Prostate gland (tissue), 2 donors: Measurements from ENCODE around the gene VPS37D. TPM values are rescaled to one million over a fixed set of nuclear protein-coding genes. Genes with fewer than 3 reads are reported as not detected.

Experiments
- DNase-seq: peaks from one replicate; pipeline ENCODE4 v3.0.0-alpha.2; 2019; ENCODE audit warnings: low spot score
- H3K27ac ChIP-seq, 2 donors: fragments of 200-600 bp; sonication (generic); 2 replicates each; pipeline ENCODE4 v1.5.1; 2017 to 2019
- H3K27me3 ChIP-seq: fragments of 200-600 bp; sonication (generic); replicated peaks from 2 replicates; pipeline ENCODE4 v1.5.1; 2019; ENCODE audit not compliant: insufficient read depth
- H3K36me3 ChIP-seq, 2 donors: fragments of 200-600 bp; sonication (generic); 1 replicate in 1 of 2; 2 replicates in 1 of 2; pipeline versions ENCODE4 v1.5.1 to v1.8.1; 2017 to 2019
- H3K4me1 ChIP-seq: fragments of 200-600 bp; sonication (generic); replicated peaks from 2 replicates; pipeline ENCODE4 v1.5.1; 2019
- H3K4me3 ChIP-seq, 2 donors: fragments of 200-600 bp; sonication (generic); 2 replicates each; pipeline ENCODE4 v1.5.1; 2017 to 2019
- H3K9me3 ChIP-seq: fragments of 200-600 bp; sonication (generic); 2 replicates; pipeline ENCODE4 v1.5.1; 2017
- POLR2A ChIP-seq: fragments of 450-650 bp; IDR thresholded peaks from one replicate; pipeline ENCODE4 v1.6.1; 2016; ENCODE audit warnings: antibody characterized with exemption, mild to moderate bottlenecking
- POLR2AphosphoS5 ChIP-seq: sonication (generic); formaldehyde crosslinking; IDR thresholded peaks from one replicate; pipeline ENCODE4 v1.6.1; 2017; ENCODE audit warnings: antibody characterized with exemption
- WGBS: methylation state at CpG from one replicate; pipeline ENCODE4 v1.1.5; 2018; 5-methylcytosine and 5-hydroxymethylcytosine counted together
- intact Hi-C: fragments of 100-400 bp; cut with DNase I; formaldehyde crosslinking; loops from one replicate; pipeline ENCODE4 v1.14.2; 2022
- total RNA-seq, 2 donors: library from RNA; depleted of rRNA; stranded (reverse); fragments of >200 nt; gene quantifications; one replicate each; pipeline ENCODE4 v1.1.0, GENCODE V29; 2016
- TF ChIP-seq, protein P1 (sequence below), 4 experiments: fragments of 200-600 bp in 2 of 4; fragments of 450-650 bp in 2 of 4; sonication (generic) in 2 of 4; IDR thresholded peaks; 1 replicate in 3 of 4; 2 replicates in 1 of 4; pipeline ENCODE4 v1.5.1; 2016 to 2019; ENCODE audit warnings: antibody characterized with exemption in 4 of 4, mild to moderate bottlenecking in 2 of 4, moderate library complexity in 2 of 4

The VPS37D gene
- total RNA-seq, 2 donors from 2014 or later = 6.0 to 19.5 TPM

DNA sequence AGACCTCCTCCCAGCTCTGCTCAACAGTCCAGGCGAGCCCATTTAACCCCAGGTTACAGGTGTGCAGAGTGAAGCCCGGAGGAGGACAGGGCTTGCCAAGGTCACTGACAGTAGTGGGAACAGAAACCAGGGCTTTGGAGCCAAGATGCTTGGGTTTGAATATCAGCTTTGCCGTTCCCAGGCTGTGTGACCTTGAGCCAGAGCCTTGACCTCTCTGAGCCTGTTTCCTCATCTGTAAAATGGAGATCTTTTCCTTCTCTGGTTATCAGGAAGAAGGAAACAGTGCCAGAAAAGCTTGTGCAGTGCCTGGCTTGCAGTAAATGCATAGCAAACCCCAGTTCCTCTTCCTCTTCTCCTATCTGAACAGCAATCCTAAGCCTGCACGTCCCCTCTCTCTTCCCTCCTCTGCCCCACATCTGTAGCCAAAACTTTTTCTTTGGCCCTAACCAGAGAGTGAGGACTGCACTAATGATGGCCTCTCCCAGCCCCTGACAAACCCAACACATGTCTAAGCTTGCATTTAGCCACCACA, 21.9 kb upstream of the VPS37D start:
- H3K4me1 ChIP-seq = no peaks in the 10 kb centered on the region
- intact Hi-C loops = no loop called here
- no peak overlapping the region for H3K27ac ChIP-seq
- no peak overlapping the region for H3K4me3 ChIP-seq
- no peak for DNase-seq
- peaks cover 3% of the 10 kb centered on the region for H3K27me3 ChIP-seq
- no peaks in the 10 kb centered on the region for H3K36me3 ChIP-seq
- TF ChIP-seq POLR2A (no peak), POLR2AphosphoS5 (no peak)
- TF ChIP-seq, protein P1, sequence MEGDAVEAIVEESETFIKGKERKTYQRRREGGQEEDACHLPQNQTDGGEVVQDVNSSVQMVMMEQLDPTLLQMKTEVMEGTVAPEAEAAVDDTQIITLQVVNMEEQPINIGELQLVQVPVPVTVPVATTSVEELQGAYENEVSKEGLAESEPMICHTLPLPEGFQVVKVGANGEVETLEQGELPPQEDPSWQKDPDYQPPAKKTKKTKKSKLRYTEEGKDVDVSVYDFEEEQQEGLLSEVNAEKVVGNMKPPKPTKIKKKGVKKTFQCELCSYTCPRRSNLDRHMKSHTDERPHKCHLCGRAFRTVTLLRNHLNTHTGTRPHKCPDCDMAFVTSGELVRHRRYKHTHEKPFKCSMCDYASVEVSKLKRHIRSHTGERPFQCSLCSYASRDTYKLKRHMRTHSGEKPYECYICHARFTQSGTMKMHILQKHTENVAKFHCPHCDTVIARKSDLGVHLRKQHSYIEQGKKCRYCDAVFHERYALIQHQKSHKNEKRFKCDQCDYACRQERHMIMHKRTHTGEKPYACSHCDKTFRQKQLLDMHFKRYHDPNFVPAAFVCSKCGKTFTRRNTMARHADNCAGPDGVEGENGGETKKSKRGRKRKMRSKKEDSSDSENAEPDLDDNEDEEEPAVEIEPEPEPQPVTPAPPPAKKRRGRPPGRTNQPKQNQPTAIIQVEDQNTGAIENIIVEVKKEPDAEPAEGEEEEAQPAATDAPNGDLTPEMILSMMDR (IDR thresholded peaks at IDR 0.05) = no peak
- no peaks in the 10 kb centered on the region for H3K9me3 ChIP-seq
- 70% methylated on average over 4 of the region's 4 CpGs for WGBS

DNA sequence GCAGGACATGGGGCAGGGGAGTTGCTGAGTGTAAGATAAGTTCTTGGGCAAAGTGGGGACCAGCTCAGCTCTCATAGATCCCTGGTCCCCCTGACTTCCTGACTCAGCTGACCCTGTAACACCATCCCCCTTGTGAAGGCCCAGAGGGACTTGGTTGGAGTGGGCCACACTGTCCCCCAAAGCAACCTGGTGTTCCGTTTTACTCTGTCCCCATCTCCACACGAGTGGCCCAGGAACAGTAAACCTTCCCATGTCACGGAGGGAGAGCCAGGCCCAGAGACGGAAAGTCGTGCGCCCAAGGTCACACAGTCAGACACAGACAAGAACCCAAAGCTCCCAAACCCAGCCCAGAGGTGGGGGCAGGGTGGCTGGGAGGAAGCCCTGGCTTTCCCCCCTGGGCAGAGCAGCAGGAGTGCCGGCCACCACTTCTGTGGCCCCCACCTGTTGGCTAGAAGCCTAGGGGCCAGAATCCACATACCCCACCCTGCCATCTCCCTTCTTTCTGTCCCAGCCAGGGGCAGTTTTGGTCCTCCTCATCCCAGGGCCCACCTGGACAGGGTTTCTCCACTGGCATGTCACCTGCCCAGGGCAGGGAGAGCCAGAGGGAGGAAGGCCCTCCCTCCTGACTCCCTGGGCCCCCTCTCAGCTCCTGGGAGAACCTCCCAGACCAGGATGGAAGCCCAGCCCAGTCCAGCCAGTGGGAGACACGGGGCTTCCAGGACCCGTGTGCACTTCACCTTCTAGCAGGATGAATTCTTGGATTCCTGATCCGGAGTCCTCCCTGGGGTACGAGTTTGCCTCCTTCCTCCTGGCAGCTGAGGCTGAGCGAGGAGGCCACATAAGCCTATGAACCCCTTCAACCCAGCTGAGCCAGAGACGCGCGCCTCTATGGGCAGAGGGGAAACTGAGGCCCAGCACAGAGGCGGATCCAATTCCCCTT, 20.6 kb upstream of the VPS37D start:
- intact Hi-C loops = no loop called here
- no peaks in the 10 kb centered on the region for H3K36me3 ChIP-seq
- H3K27me3 ChIP-seq = peaks cover 3% of the 10 kb centered on the region
- H3K27ac ChIP-seq = no peak overlapping the region
- TF ChIP-seq, protein P1 (IDR thresholded peaks at IDR 0.05) = no peak
- TF ChIP-seq POLR2A (no peak), POLR2AphosphoS5 (no peak)
- no peak for DNase-seq
- WGBS = 61% methylated on average over 16 of the region's 16 CpGs
- H3K4me1 ChIP-seq = no peaks in the 10 kb centered on the region
- no peaks in the 10 kb centered on the region for H3K9me3 ChIP-seq
- no peak overlapping the region for H3K4me3 ChIP-seq

DNA sequence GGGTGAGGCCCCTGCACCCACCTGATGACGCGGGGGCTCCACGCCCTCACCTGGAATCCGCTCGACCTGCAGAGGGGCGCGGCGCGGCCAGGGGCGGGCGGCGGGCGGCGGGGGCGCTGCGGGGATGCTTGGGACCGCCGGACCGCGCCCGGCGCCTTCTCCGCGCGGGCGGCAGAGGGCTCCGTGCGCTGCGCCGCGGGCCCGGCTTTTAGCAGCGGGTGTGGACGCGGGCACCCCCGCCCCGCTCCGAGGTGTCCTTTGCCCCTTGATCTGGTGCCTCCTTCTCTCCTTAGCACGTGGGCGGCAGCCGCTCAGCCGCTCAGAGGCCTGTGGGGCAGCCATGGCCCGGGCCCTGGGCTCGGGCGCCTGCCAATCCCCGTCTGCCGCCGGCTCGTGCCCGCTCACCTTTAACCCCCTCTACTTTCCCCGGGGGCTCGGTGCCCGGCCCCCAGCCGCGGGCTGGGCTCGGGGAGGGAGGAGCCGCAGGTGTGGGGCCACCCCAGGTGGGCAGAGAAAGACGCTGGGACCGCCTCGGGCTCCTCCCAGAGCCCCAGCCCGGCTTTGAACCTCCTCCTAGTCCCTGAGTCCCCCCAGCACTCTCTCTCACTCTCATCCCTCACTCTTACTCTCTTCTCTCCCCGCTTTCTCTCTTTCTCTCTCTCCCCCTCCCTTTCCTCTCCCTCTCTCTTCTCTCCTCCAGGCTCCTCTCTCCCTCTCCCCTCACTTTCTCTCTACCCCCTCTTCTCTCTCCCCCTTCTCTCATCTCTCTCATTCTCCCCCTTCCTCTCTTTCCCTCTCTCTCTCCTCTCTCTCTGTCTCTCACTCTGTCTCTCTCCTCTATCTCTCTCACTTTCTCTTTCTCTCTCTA, 19.7 kb upstream of the VPS37D start:
- H3K4me3 ChIP-seq = peak overlapping the region; percentile 17 to 31
- peaks cover 3% of the 10 kb centered on the region for H3K27me3 ChIP-seq
- no peak for DNase-seq
- no peaks in the 10 kb centered on the region for H3K9me3 ChIP-seq
- WGBS = 3% methylated on average over 28 of the region's 62 CpGs
- H3K36me3 ChIP-seq = no peaks in the 10 kb centered on the region
- TF ChIP-seq POLR2A = no peak
- TF ChIP-seq, protein P1 (IDR thresholded peaks at IDR 0.05) = no peak
- intact Hi-C loops = no loop called here
- no peak overlapping the region for H3K27ac ChIP-seq
- H3K4me1 ChIP-seq = no peaks in the 10 kb centered on the region

DNA sequence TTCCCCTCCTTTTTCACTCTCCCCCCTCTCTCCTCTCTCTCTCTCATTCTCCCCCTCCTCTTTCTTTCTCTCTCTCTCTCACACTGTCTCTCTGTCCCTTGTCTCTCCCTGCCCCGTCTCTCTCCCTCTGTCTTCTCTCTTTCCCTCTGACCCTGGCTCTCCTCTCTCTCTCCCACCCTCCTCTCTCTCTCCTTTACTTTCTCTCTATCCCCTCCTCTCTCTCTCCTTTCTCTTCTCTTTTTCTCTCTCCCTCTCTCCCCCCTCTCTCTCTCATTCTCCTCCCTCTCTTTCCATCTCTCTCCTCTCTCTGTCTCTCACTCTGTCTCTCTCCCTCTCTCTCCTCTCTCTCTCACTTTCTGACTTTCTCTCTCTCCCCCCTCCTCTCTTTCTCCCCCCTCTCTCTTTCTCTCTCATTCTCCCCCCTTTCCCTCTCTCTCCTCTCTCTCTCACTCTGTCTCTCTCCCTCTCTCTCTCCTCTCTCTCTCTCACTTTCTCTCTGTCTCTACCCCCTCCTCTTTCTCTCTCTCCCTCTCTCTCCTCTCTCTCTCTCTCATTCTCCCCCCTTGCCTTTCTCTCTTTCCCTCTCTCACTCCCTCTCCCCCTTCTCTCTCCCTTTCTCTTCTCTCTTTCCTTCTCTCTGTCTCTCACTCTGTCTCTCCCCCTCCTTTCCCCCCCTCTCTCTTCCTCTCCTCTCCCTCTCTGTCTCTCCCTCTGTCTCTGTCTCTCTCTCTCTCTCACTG, 18.9 kb upstream of the VPS37D start:
- Histone ChIP-seq H3K27ac (no peak overlapping the region), H3K36me3 (no peaks in the 10 kb centered on the region), H3K9me3 (no peaks in the 10 kb centered on the region), H3K4me1 (no peaks in the 10 kb centered on the region), H3K27me3 (peaks cover 3% of the 10 kb centered on the region), H3K4me3 (no peak overlapping the region)
- no peak for TF ChIP-seq POLR2AphosphoS5
- TF ChIP-seq, protein P1 (IDR thresholded peaks at IDR 0.05) = no peak
- TF ChIP-seq POLR2A = no peak
- 30% methylated on average over 1 of the region's 1 CpG for WGBS
- no peak for DNase-seq
- intact Hi-C loops = no loop called here
